ENCODE results near the gene LRRC55.

The LRRC55 gene

GRCh38 chr11:57200917-57201316 is 19.2 kb downstream of the LRRC55 start:
- no peak for DNase-seq (ENCODE audit: low read depth in 1 of 2, low spot score in 1 of 2)

GRCh38 chr11:57202281-57202680 is 20.5 kb downstream of the LRRC55 start:
- DNase-seq (ENCODE audit: low read depth in 1 of 2, low spot score in 1 of 2): no peak

GRCh38 chr11:57203359-57203758 is 21.6 kb downstream of the LRRC55 start:
- DNase-seq (ENCODE audit: low read depth in 1 of 2, low spot score in 1 of 2): no peak

- DNase-seq (ENCODE audit: low read depth in 1 of 2, low spot score in 1 of 2): no peak
Observed at GRCh38 chr11:57203882-57204480, 22.2 kb downstream of the LRRC55 start.

- no peak for DNase-seq (ENCODE audit: low read depth in 1 of 2, low spot score in 1 of 2)
Observed at GRCh38 chr11:57205041-57205641, 23.4 kb downstream of the LRRC55 start.

GRCh38 chr11:57207168-57207567 is 25.4 kb downstream of the LRRC55 start:
- no peak for DNase-seq (ENCODE audit: low read depth in 1 of 2, low spot score in 1 of 2)

- no peak for DNase-seq (ENCODE audit: low read depth in 1 of 2, low spot score in 1 of 2)
Observed at GRCh38 chr11:57210781-57211180, 29.0 kb downstream of the LRRC55 start.

- no peak for DNase-seq (ENCODE audit: low read depth in 1 of 2, low spot score in 1 of 2)
Observed at GRCh38 chr11:57213342-57214097, 31.8 kb downstream of the LRRC55 start.

GRCh38 chr11:57214098-57214417 is 32.3 kb downstream of the LRRC55 start:
- DNase-seq (ENCODE audit: low read depth in 1 of 2, low spot score in 1 of 2): no peak

GRCh38 chr11:57214494-57214893 is 32.7 kb downstream of the LRRC55 start:
- DNase-seq (ENCODE audit: low read depth in 1 of 2, low spot score in 1 of 2): no peak

GRCh38 chr11:57216463-57216862 is 34.7 kb downstream of the LRRC55 start:
- DNase-seq (ENCODE audit: low read depth in 1 of 2, low spot score in 1 of 2): no peak

GRCh38 chr11:57217053-57217452 is 35.3 kb downstream of the LRRC55 start:
- no peak for DNase-seq (ENCODE audit: low read depth in 1 of 2, low spot score in 1 of 2)

GRCh38 chr11:57219021-57219627 is 37.4 kb downstream of the LRRC55 start:
- no peak for DNase-seq (ENCODE audit: low read depth in 1 of 2, low spot score in 1 of 2)

- no peak for DNase-seq (ENCODE audit: low read depth in 1 of 2, low spot score in 1 of 2)
Observed at GRCh38 chr11:57222239-57222638, 40.5 kb downstream of the LRRC55 start.

- DNase-seq (ENCODE audit: low read depth in 1 of 2, low spot score in 1 of 2): no peak
Observed at GRCh38 chr11:57223601-57224000, 41.8 kb downstream of the LRRC55 start.

- DNase-seq (ENCODE audit: low read depth in 1 of 2, low spot score in 1 of 2): no peak
Observed at GRCh38 chr11:57224128-57224527, 42.4 kb downstream of the LRRC55 start.

- DNase-seq (ENCODE audit: low read depth in 1 of 2, low spot score in 1 of 2): no peak
Observed at GRCh38 chr11:57224537-57224936, 42.8 kb downstream of the LRRC55 start.

GRCh38 chr11:57228600-57228999 is 46.8 kb downstream of the LRRC55 start:
- no peak for DNase-seq (ENCODE audit: low read depth in 1 of 2, low spot score in 1 of 2)

GRCh38 chr11:57230316-57230715 is 48.6 kb downstream of the LRRC55 start:
- no peak for DNase-seq (ENCODE audit: low read depth in 1 of 2, low spot score in 1 of 2)

GRCh38 chr11:57230791-57231538 is 49.2 kb downstream of the LRRC55 start:
- no peak for DNase-seq (ENCODE audit: low read depth in 1 of 2, low spot score in 1 of 2)

- DNase-seq (ENCODE audit: low read depth in 1 of 2, low spot score in 1 of 2): no peak
Observed at GRCh38 chr11:57231539-57232253, 49.9 kb downstream of the LRRC55 start.
